ENCODE data around the gene ISM1. TPM values are rescaled to one million over a fixed set of nuclear protein-coding genes. Genes with fewer than 3 reads are reported as not detected.

Gene ISM1
- total RNA-seq, 1 experiment from 2014 or later, result 0.20 TPM

DNA sequence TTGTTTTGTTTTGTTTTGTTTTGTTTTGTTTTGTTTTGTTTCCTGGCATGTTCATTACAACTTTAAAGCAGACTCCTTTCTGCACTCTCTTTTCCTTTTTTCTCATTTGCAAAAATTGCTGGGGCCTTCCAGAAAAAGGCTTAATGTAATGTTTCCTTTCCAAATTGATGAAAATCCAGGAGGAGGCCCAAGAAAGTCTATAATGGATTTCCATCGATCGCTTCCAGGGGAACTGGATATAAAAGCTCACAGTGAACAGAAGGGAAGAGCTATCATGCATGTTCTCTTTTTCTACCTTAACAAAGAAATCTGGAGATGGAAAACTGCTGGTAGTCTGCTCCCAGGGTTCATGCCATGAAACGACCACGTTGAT is 28.7 kb downstream of the ISM1 start:
- no peak overlapping the region for H2BK5ac ChIP-seq (ENCODE audit: insufficient read length, low read length)
- H3K27me3 Mint-ChIP-seq (ENCODE audit: low read depth), result no peaks in the 10 kb centered on the region; the same call in none of the 2 replicates
- H3K56ac ChIP-seq (ENCODE audit: insufficient read length, low read depth, low read length), result no peak overlapping the region
- H2BK120ac ChIP-seq (ENCODE audit: low read depth, low read length, poor library complexity, severe bottlenecking), result no peak overlapping the region
- no peak overlapping the region for H3K4ac ChIP-seq (ENCODE audit: low read depth, low read length)
- H3K4me1 Mint-ChIP-seq, result peaks cover 4 to 5% of the 10 kb centered on the region in 2 experiments; a peak in 2 of 4 replicates
- no peak overlapping the region for H4K91ac ChIP-seq (ENCODE audit: insufficient read length, low read depth, low read length)
- H4K20me1 ChIP-seq (ENCODE audit: control insufficient read depth, insufficient read depth, insufficient read length), result no peaks in the 10 kb centered on the region
- no peaks in the 10 kb centered on the region; a peak in 1 of 5 replicates for H3K9me3 Mint-ChIP-seq
- H3K9ac ChIP-seq (ENCODE audit: extremely low read depth, insufficient read length, low read length), result no peak overlapping the region
- no peak overlapping the region for H2BK12ac ChIP-seq (ENCODE audit: insufficient read length, low read depth, low read length)
- H3K9me3 ChIP-seq (ENCODE audit: control insufficient read depth, low read depth, low read length), result no peaks in the 10 kb centered on the region
- H4K5ac ChIP-seq (ENCODE audit: insufficient read length, low read depth, low read length), result no peak overlapping the region
- H3K23ac ChIP-seq (ENCODE audit: insufficient read length, low read depth, low read length), result no peak overlapping the region
- WGBS (ENCODE audit: extremely low coverage, insufficient read length, low lambda C conversion rate), result no CpG with 5 or more reads among the region's 4 CpGs
- H2AK5ac ChIP-seq (ENCODE audit: insufficient read length, low read length), result no peak overlapping the region
- H3K79me1 ChIP-seq (ENCODE audit: insufficient read depth, low read depth, low read length, poor library complexity, severe bottlenecking), result no peaks in the 10 kb centered on the region
- H2BK20ac ChIP-seq (ENCODE audit: low read depth, low read length, poor library complexity, severe bottlenecking), result no peak overlapping the region
- no peak overlapping the region for H3K14ac ChIP-seq (ENCODE audit: insufficient read depth, low read length)
- H3K36me3 Mint-ChIP-seq (ENCODE audit: insufficient read depth in 1 of 3, low read depth in 3 of 3), result no peaks in the 10 kb centered on the region; a peak in 1 of 7 replicates
- TF ChIP-seq, protein P1, sequence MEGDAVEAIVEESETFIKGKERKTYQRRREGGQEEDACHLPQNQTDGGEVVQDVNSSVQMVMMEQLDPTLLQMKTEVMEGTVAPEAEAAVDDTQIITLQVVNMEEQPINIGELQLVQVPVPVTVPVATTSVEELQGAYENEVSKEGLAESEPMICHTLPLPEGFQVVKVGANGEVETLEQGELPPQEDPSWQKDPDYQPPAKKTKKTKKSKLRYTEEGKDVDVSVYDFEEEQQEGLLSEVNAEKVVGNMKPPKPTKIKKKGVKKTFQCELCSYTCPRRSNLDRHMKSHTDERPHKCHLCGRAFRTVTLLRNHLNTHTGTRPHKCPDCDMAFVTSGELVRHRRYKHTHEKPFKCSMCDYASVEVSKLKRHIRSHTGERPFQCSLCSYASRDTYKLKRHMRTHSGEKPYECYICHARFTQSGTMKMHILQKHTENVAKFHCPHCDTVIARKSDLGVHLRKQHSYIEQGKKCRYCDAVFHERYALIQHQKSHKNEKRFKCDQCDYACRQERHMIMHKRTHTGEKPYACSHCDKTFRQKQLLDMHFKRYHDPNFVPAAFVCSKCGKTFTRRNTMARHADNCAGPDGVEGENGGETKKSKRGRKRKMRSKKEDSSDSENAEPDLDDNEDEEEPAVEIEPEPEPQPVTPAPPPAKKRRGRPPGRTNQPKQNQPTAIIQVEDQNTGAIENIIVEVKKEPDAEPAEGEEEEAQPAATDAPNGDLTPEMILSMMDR (conservative IDR thresholded peaks at IDR 0.05), result no peak
- H3K4me1 ChIP-seq (ENCODE audit: insufficient read depth, low read length), result no peaks in the 10 kb centered on the region
- H3K79me2 ChIP-seq (ENCODE audit: insufficient read depth, low read length), result no peaks in the 10 kb centered on the region
- H3K4me3 Mint-ChIP-seq, result no peak overlapping the region
- no peak overlapping the region for H2BK15ac ChIP-seq (ENCODE audit: low read depth, low read length)
- no peak overlapping the region for H3K27ac ChIP-seq (ENCODE audit: insufficient read length, low read depth, low read length)
- H3K18ac ChIP-seq (ENCODE audit: insufficient read length, low read depth, low read length), result no peak overlapping the region
- DNase-seq, result no peak
- no peak overlapping the region for H3K27ac Mint-ChIP-seq
- H3K4me2 ChIP-seq (ENCODE audit: insufficient read depth, insufficient read length, low read length), result no peak overlapping the region
- H4K8ac ChIP-seq (replicated peaks; ENCODE audit: insufficient read length, low read depth, low read length), result no peak overlapping the region
- no peak overlapping the region for H3T11ph ChIP-seq (ENCODE audit: low read length)
- no peaks in the 10 kb centered on the region for H3K23me2 ChIP-seq (ENCODE audit: insufficient read length, low read depth, low read length, poor library complexity, severe bottlenecking)
- no peak overlapping the region for H2AFZ ChIP-seq (ENCODE audit: low read length)
- H3K27me3 ChIP-seq (ENCODE audit: insufficient read depth, low read length), result no peaks in the 10 kb centered on the region

Data from H9 (cell line).